SK-N-SH treated with all-trans-retinoic acid at 6 μM for 48 hours (cell line): ENCODE results near the gene FRK.

ENCODE experiments used
- ATAC-seq: fragments of 200-7000 bp; cut with Tn5 transposase; 3 replicates; pipeline ENCODE4 v1.9.1; 2020; ENCODE audit warnings: mild to moderate bottlenecking, moderate library complexity
- ARNTL ChIP-seq: fragments of 450-650 bp; formaldehyde crosslinking; IDR thresholded peaks from 2 replicates; pipeline ENCODE4 v1.5.0; 2020; ENCODE audit warnings: low read depth, mild to moderate bottlenecking, moderate library complexity, borderline replicate concordance
- BACH2 ChIP-seq: fragments of 250-450 bp; sonication (Bioruptor Pico); IDR thresholded peaks from 2 replicates; pipeline ENCODE4 v1.9.0; 2021; ENCODE audit warnings: mild to moderate bottlenecking, borderline replicate concordance
- CSDC2 ChIP-seq: fragments of 250-450 bp; sonication (Bioruptor Pico); IDR thresholded peaks from 2 replicates; pipeline ENCODE4 v1.5.0; 2020; ENCODE audit warnings: mild to moderate bottlenecking, moderate library complexity
- ESRRG ChIP-seq: fragments of 250-450 bp; sonication (Bioruptor Pico); IDR thresholded peaks from 2 replicates; pipeline ENCODE4 v1.6.1; 2021; ENCODE audit warnings: mild to moderate bottlenecking
- ISL1 ChIP-seq: fragments of 250-450 bp; sonication (Bioruptor Pico); IDR thresholded peaks from 2 replicates; pipeline ENCODE4 v2.1.2; 2022; ENCODE audit warnings: mild to moderate bottlenecking, moderate library complexity
- OSR1 ChIP-seq: fragments of 250-450 bp; sonication (Bioruptor Pico); IDR thresholded peaks from 2 replicates; pipeline ENCODE4 v1.8.0; 2022; ENCODE audit warnings: moderate library complexity, mild to moderate bottlenecking, inconsistent platforms
- PPARA ChIP-seq: fragments of 250-450 bp; sonication (Bioruptor Pico); IDR thresholded peaks from 2 replicates; pipeline ENCODE4 v1.5.0; 2020; ENCODE audit warnings: mild to moderate bottlenecking, borderline replicate concordance
- RARB ChIP-seq: fragments of 250-450 bp; sonication (Bioruptor Pico); IDR thresholded peaks from 2 replicates; pipeline ENCODE4 v1.8.0; 2021; ENCODE audit warnings: mild to moderate bottlenecking, moderate library complexity
- SNAI2 ChIP-seq: fragments of 250-450 bp; sonication (Bioruptor Pico); IDR thresholded peaks from 2 replicates; pipeline ENCODE4 v1.5.0; 2020; ENCODE audit warnings: mild to moderate bottlenecking, moderate library complexity
- TCF4 ChIP-seq: fragments of 250-450 bp; sonication (Bioruptor Pico); IDR thresholded peaks from 2 replicates; pipeline ENCODE4 v1.8.0; 2021; ENCODE audit warnings: mild to moderate bottlenecking, moderate library complexity, borderline replicate concordance
- TOX ChIP-seq: fragments of 250-450 bp; sonication (Bioruptor Pico); IDR thresholded peaks from 2 replicates; pipeline ENCODE4 v1.8.0; 2021; ENCODE audit warnings: mild to moderate bottlenecking, moderate library complexity, borderline replicate concordance
- ZC3H10 ChIP-seq: fragments of 250-450 bp; sonication (Bioruptor Pico); IDR thresholded peaks from 2 replicates; pipeline ENCODE4 v1.5.1; 2021; ENCODE audit warnings: mild to moderate bottlenecking, moderate library complexity
- ZFP3 ChIP-seq: fragments of 250-450 bp; sonication (Bioruptor Pico); IDR thresholded peaks from 2 replicates; pipeline ENCODE4 v1.5.0; 2020; ENCODE audit warnings: mild to moderate bottlenecking, moderate library complexity
- ZFP30 ChIP-seq: fragments of 450-650 bp; formaldehyde crosslinking; IDR thresholded peaks from 2 replicates; pipeline ENCODE4 v1.5.0; 2022; ENCODE audit warnings: mild to moderate bottlenecking, moderate library complexity
- ZNF565 ChIP-seq: fragments of 450-650 bp; formaldehyde crosslinking; conservative IDR thresholded peaks from 2 replicates; pipeline ENCODE4 v1.5.0; 2020; ENCODE audit warnings: low read depth, mild to moderate bottlenecking, moderate library complexity
- ZNF70 ChIP-seq: fragments of 450-650 bp; formaldehyde crosslinking; IDR thresholded peaks from 2 replicates; pipeline ENCODE4 v1.5.0; 2020; ENCODE audit warnings: mild to moderate bottlenecking, moderate library complexity
- ZNF8 ChIP-seq: fragments of 450-650 bp; formaldehyde crosslinking; IDR thresholded peaks from 2 replicates; pipeline ENCODE4 v1.5.0; 2020; ENCODE audit warnings: mild to moderate bottlenecking, moderate library complexity
- TF ChIP-seq, protein P1 (sequence below): fragments of 250-450 bp; sonication (Bioruptor Pico); IDR thresholded peaks from 2 replicates; pipeline ENCODE4 v1.5.0; 2020; ENCODE audit warnings: mild to moderate bottlenecking, moderate library complexity
- TF ChIP-seq, protein P2 (sequence below): fragments of 250-450 bp; sonication (Bioruptor Pico); IDR thresholded peaks from 2 replicates; pipeline ENCODE4 v1.5.1; 2020; ENCODE audit warnings: low read depth, mild to moderate bottlenecking, moderate library complexity
- TF ChIP-seq, protein P3 (sequence below): fragments of 250-450 bp; sonication (Bioruptor Pico); IDR thresholded peaks from 2 replicates; pipeline ENCODE4 v1.8.0; 2021; ENCODE audit warnings: low read depth, mild to moderate bottlenecking, moderate library complexity, borderline replicate concordance
- TF ChIP-seq, protein P4 (sequence below): fragments of 250-450 bp; sonication (Bioruptor Pico); IDR thresholded peaks from 2 replicates; pipeline ENCODE4 v1.8.0; 2020; ENCODE audit warnings: mild to moderate bottlenecking, moderate library complexity, borderline replicate concordance

FRK gene

DNA sequence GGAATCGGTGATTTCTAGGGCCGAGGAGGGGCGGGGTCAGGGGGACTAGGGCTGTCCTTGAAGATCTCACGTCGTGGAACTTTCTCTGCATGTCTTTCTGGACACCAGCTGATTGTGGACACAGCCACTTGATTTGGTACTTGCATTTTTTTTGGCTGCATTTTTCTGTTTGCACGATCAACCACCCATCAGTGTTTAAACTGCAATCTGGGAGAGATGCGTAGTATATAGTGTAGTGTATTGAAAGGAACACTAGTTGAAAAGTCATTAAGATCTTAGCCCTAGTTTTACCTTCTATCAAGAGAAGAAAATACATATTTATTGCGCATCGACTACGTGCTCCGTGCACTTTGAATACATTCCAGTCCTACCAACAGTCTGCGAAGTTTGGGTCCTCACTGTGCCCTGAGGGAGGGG lies 40.6 kb upstream of the FRK start:
- ATAC-seq = peak; percentile 20
- TF ChIP-seq TCF4 (no peak), ESRRG (CRISPR knock-in tag) (no peak), OSR1 (CRISPR knock-in tag) (no peak), ZFP3 (CRISPR knock-in tag) (no peak), BACH2 (CRISPR knock-in tag) (no peak), SNAI2 (CRISPR knock-in tag) (no peak), ZNF8 (CRISPR knock-in tag) (no peak), RARB (CRISPR knock-in tag) (no peak), PPARA (CRISPR knock-in tag) (no peak)
- TF ChIP-seq, protein P1, sequence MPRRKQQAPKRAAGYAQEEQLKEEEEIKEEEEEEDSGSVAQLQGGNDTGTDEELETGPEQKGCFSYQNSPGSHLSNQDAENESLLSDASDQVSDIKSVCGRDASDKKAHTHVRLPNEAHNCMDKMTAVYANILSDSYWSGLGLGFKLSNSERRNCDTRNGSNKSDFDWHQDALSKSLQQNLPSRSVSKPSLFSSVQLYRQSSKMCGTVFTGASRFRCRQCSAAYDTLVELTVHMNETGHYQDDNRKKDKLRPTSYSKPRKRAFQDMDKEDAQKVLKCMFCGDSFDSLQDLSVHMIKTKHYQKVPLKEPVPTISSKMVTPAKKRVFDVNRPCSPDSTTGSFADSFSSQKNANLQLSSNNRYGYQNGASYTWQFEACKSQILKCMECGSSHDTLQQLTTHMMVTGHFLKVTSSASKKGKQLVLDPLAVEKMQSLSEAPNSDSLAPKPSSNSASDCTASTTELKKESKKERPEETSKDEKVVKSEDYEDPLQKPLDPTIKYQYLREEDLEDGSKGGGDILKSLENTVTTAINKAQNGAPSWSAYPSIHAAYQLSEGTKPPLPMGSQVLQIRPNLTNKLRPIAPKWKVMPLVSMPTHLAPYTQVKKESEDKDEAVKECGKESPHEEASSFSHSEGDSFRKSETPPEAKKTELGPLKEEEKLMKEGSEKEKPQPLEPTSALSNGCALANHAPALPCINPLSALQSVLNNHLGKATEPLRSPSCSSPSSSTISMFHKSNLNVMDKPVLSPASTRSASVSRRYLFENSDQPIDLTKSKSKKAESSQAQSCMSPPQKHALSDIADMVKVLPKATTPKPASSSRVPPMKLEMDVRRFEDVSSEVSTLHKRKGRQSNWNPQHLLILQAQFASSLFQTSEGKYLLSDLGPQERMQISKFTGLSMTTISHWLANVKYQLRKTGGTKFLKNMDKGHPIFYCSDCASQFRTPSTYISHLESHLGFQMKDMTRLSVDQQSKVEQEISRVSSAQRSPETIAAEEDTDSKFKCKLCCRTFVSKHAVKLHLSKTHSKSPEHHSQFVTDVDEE (CRISPR knock-in tag) = no peak
- TF ChIP-seq, protein P2, sequence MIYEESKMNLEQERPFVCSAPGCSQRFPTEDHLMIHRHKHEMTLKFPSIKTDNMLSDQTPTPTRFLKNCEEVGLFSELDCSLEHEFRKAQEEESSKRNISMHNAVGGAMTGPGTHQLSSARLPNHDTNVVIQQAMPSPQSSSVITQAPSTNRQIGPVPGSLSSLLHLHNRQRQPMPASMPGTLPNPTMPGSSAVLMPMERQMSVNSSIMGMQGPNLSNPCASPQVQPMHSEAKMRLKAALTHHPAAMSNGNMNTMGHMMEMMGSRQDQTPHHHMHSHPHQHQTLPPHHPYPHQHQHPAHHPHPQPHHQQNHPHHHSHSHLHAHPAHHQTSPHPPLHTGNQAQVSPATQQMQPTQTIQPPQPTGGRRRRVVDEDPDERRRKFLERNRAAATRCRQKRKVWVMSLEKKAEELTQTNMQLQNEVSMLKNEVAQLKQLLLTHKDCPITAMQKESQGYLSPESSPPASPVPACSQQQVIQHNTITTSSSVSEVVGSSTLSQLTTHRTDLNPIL (CRISPR knock-in tag) = no peak

DNA sequence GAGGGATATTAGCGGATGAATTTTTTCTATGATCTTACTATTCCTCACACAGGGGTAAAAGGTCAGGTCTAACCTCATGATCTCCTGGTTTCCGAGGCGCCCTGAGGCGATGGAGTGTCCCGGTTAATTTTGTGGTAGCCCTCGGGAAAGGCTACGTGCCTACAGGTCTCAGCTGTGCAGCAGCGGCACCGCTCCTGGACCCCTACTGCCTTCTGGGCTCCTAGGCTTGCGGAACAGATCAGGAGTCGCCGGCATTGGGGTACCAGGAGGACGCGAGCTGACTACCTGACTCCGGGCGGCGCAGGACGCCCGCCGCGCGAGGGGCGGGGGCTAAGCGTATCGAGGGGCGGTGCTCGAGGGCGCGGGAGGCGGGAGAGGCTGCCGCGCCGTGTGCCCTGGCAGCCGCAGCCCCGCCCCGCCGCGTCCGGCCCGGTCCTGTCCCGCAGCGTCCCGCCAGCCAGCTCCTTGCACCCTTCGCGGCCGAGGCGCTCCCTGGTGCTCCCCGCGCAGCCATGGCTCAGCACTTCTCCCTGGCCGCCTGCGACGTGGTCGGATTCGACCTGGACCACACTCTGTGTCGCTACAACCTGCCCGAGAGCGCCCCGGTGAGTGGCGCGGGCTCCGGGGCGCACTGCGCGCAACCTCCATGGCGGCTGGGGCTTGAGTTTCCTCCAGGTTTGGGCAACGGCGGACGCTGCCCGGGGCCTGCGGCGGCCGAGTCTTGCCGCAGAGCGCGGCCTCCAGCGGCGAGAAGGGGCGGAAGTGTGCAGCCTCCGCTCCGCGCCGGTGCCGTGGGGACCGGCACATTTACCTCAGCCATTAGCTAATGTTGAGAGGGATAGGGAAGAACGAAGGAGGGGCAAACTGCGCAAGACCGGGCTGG lies 40.0 kb upstream of the FRK start, which contains the start of gene NT5DC1:
TSS of gene NT5DC1 (plus strand) at position 435 of the 883 bp plus-strand sequence. CDS start at position 513, 78 bp downstream.
- ATAC-seq = peak; percentile 96

DNA sequence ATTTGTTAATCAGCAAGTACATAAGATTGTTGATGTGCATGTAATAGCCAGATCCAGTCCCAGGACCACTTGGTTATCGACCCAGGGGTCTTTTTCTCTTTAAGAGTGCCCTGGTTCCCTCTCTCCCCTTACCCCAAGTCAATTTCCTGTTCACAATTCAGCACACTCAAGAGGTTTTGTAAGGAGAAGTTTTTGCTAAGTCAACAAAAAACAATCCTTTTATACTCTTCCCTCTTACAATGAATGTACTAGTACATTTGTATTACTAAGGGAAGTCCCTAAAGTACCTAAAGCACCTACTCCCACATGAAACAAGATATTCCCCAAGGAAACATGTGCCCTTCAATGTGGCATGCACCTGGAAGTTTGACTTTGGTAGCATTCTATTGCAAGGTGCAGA lies 38.3 kb upstream of the FRK start:
- ATAC-seq = no peak
- TF ChIP-seq, protein P1 (CRISPR knock-in tag) = no peak
- TF ChIP-seq PPARA (CRISPR knock-in tag) (no peak), ZNF565 (CRISPR knock-in tag) (no peak), ZFP3 (CRISPR knock-in tag) (no peak), ESRRG (CRISPR knock-in tag) (no peak), ZC3H10 (CRISPR knock-in tag) (no peak), OSR1 (CRISPR knock-in tag) (no peak), ARNTL (no peak), BACH2 (CRISPR knock-in tag) (no peak), ZNF70 (CRISPR knock-in tag) (no peak)
- TF ChIP-seq, protein P3, sequence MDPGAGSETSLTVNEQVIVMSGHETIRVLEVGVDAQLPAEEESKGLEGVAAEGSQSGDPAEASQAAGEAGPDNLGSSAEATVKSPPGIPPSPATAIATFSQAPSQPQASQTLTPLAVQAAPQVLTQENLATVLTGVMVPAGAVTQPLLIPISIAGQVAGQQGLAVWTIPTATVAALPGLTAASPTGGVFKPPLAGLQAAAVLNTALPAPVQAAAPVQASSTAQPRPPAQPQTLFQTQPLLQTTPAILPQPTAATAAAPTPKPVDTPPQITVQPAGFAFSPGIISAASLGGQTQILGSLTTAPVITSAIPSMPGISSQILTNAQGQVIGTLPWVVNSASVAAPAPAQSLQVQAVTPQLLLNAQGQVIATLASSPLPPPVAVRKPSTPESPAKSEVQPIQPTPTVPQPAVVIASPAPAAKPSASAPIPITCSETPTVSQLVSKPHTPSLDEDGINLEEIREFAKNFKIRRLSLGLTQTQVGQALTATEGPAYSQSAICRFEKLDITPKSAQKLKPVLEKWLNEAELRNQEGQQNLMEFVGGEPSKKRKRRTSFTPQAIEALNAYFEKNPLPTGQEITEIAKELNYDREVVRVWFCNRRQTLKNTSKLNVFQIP (CRISPR knock-in tag) = no peak
- TF ChIP-seq, protein P4, sequence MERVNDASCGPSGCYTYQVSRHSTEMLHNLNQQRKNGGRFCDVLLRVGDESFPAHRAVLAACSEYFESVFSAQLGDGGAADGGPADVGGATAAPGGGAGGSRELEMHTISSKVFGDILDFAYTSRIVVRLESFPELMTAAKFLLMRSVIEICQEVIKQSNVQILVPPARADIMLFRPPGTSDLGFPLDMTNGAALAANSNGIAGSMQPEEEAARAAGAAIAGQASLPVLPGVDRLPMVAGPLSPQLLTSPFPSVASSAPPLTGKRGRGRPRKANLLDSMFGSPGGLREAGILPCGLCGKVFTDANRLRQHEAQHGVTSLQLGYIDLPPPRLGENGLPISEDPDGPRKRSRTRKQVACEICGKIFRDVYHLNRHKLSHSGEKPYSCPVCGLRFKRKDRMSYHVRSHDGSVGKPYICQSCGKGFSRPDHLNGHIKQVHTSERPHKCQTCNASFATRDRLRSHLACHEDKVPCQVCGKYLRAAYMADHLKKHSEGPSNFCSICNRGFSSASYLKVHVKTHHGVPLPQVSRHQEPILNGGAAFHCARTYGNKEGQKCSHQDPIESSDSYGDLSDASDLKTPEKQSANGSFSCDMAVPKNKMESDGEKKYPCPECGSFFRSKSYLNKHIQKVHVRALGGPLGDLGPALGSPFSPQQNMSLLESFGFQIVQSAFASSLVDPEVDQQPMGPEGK (CRISPR knock-in tag) = no peak

More for the DNA sequence above, 40.0 kb upstream of the FRK start, which contains the start of gene NT5DC1:
- TF ChIP-seq, protein P3 (CRISPR knock-in tag) = no peak
- TF ChIP-seq ISL1 (CRISPR knock-in tag) (no peak), ESRRG (CRISPR knock-in tag) (no peak), SNAI2 (CRISPR knock-in tag) (no peak), TOX (CRISPR knock-in tag) (no peak), ZNF70 (CRISPR knock-in tag) (no peak), OSR1 (CRISPR knock-in tag) (no peak), ZFP30 (CRISPR knock-in tag) (no peak), BACH2 (CRISPR knock-in tag) (no peak), TCF4 (no peak), ZNF8 (CRISPR knock-in tag) (no peak), ZC3H10 (CRISPR knock-in tag) (no peak), CSDC2 (no peak)
- TF ChIP-seq, protein P2 (CRISPR knock-in tag) = no peak
